Left ventricle myocardium inferior (tissue), 1 donor: Measurements from ENCODE around the gene TTLL12. TPM values are rescaled to one million over a fixed set of nuclear protein-coding genes. Genes with fewer than 3 reads are reported as not detected.

Experiments
- DNase-seq: peaks from one replicate; pipeline ENCODE4 v3.0.0-alpha.2; 2020
- H3K27ac ChIP-seq: fragments of 200-600 bp; replicated peaks from 2 replicates; pipeline ENCODE4 v1.8.0; 2021
- H3K27me3 ChIP-seq: fragments of 200-600 bp; 2 replicates; pipeline ENCODE4 v1.8.0; 2021; ENCODE audit warnings: low read depth
- H3K36me3 ChIP-seq: fragments of 200-600 bp; 2 replicates; pipeline ENCODE4 v1.8.0; 2021
- H3K4me1 ChIP-seq: fragments of 200-600 bp; 2 replicates; pipeline ENCODE4 v1.8.0; 2021
- H3K4me3 ChIP-seq: fragments of 200-600 bp; 2 replicates; pipeline ENCODE4 v1.8.0; 2021; ENCODE audit warnings: mild to moderate bottlenecking, moderate library complexity
- H3K9me3 ChIP-seq: fragments of 200-600 bp; replicated peaks from 2 replicates; pipeline ENCODE4 v1.8.0; 2021
- intact Hi-C: fragments of 100-400 bp; cut with micrococcal nuclease; formaldehyde crosslinking; loops from one replicate; pipeline ENCODE4 v1.11.0; 2022
- total RNA-seq: library from RNA; stranded (reverse); fragmentation: NEBNext Ultra II Directional; extraction: Animal tissue kit (Norgen Biotek cat#: 25700); gene quantifications from one replicate; pipeline ENCODE4 v1.2.1, GENCODE V29; 2021
- TF ChIP-seq, protein P1 (sequence below): fragments of 200-600 bp; IDR thresholded peaks from 2 replicates; pipeline ENCODE4 v1.8.0; 2021; ENCODE audit warnings: antibody characterized with exemption, mild to moderate bottlenecking, borderline replicate concordance
- donor health status: DM: no; HTN: yes; CAD: no; lungs with severe emphysema.

TTLL12 gene
- total RNA-seq, 1 donor from 2014 or later, result 12.6 TPM

DNA sequence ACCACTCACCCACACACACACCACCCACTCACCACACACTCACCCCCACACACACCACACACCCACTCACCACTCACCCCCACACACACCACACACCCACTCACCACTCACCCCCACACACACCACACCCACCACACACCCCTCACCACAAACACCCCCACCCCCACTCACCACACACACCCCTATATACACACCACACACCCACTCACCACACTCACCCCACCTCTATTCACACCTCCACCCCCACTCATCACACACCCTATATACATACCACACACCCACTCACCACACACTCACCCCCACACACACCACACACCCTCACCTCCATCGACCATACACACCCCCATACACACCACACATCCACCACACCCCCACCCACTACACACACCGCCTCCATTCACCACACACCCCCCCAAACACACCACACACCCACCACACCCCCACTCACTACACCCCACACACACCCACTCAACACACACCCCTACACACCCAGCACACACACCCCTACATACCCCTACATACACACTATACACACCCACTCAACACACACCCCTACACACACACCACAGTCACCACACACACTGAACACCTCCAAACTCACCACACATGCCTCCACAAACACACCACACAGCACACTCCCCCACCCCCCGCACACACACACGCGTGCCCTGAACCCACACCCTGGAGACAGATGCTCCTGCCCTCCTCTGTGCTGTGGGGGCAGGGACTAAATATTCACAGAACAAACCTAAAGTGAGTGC, 19.0 kb upstream of the TTLL12 start:
- Histone ChIP-seq H3K4me1 (peaks cover 5% of the 10 kb centered on the region), H3K27ac (no peak overlapping the region), H3K9me3 (no peaks in the 10 kb centered on the region), H3K36me3 (no peaks in the 10 kb centered on the region), H3K4me3 (no peak overlapping the region), H3K27me3 (peaks cover 4% of the 10 kb centered on the region)
- no peak for DNase-seq
- intact Hi-C loops, result no loop called here
- TF ChIP-seq, protein P1, sequence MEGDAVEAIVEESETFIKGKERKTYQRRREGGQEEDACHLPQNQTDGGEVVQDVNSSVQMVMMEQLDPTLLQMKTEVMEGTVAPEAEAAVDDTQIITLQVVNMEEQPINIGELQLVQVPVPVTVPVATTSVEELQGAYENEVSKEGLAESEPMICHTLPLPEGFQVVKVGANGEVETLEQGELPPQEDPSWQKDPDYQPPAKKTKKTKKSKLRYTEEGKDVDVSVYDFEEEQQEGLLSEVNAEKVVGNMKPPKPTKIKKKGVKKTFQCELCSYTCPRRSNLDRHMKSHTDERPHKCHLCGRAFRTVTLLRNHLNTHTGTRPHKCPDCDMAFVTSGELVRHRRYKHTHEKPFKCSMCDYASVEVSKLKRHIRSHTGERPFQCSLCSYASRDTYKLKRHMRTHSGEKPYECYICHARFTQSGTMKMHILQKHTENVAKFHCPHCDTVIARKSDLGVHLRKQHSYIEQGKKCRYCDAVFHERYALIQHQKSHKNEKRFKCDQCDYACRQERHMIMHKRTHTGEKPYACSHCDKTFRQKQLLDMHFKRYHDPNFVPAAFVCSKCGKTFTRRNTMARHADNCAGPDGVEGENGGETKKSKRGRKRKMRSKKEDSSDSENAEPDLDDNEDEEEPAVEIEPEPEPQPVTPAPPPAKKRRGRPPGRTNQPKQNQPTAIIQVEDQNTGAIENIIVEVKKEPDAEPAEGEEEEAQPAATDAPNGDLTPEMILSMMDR, result no peak

DNA sequence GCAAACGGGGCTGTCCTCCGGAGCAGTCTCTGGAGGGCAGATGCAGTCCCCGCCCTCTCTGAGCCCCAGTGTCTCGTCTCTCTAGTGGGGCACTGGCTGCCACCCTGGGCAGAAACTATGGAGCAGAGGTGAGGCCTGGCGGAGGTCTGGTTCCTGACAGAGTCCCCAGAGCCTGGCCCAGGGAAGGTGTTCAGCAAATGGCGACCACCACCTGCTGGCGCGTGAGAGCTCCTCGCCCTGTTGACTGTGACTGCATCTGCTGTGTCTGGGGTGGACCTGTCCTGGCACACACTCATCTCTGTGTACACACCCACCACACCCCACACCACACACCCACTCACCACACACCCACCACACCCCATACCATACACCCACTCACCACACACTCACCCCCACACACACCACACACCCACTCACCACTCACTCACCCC, 18.3 kb upstream of the TTLL12 start:
- Histone ChIP-seq H3K4me3 (no peak overlapping the region), H3K27ac (no peak overlapping the region), H3K36me3 (no peaks in the 10 kb centered on the region), H3K27me3 (peaks cover 8% of the 10 kb centered on the region), H3K9me3 (no peaks in the 10 kb centered on the region), H3K4me1 (peaks cover 5% of the 10 kb centered on the region)
- TF ChIP-seq, protein P1, result no peak
- intact Hi-C loops, result no loop called here
- no peak for DNase-seq

DNA sequence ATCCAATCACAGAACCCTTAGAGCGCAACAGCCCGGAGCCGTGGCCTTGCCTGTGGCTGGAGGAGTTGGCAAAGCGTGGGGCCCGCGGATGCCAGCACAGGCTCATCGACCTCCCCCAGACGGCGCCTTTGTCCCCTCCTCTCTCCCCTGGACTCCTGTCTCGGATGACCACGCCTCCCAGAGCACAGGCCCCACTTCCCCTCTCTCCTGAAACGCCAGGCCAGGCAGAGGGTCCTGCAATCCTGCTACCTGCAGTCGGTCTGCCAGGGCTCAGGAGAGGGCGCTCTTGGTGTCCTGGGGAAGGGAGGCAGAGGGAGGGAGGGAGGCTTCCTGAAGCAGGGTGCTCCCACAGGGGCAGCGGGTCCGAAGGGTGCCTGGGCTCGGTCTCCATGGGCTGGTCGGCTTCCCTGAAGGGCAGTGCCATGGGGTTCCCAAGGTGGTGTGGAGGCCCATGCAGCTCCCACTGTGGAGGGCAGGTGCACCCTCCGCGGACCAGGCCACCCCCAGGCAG, 16.6 kb upstream of the TTLL12 start:
- intact Hi-C loops, result no loop called here
- H3K4me3 ChIP-seq, result no peak overlapping the region
- H3K27me3 ChIP-seq, result peaks cover 18% of the 10 kb centered on the region
- no peak for DNase-seq
- TF ChIP-seq, protein P1, result no peak
- peaks cover 5% of the 10 kb centered on the region for H3K4me1 ChIP-seq
- H3K9me3 ChIP-seq, result no peaks in the 10 kb centered on the region
- H3K27ac ChIP-seq, result no peak overlapping the region
- no peaks in the 10 kb centered on the region for H3K36me3 ChIP-seq

DNA sequence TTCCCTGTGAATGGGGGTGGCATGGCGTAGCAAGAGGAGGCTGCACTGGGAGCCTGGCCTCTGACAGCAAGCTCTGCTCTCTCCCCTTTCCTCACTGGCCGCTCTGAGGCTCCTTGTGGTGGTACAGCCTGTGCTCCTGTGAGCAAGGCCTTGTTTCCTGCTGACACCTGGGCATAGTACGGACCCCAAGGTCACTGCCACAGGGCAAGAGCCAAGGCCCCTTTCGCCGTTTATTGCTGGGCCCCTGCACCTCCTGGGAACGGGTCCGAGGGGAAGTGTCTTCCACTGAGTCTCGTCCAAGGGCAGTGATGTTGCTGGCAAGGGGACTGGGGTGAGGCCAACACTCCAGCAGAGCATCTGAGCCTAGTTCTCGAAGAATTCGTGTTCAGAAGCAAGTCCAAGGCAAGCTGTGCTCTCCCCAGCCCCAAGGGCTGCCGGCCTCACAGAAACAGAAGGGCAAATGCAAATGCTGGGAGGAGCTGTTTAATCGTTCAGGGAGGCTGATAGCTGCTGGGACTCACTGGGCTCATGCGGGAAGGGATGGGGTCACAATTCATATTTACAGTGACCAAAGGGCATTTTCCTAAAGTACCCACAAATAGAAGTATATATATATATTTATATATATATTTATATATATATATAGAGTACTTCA, 15.9 kb upstream of the TTLL12 start:
- peaks cover 5% of the 10 kb centered on the region for H3K4me1 ChIP-seq
- no peaks in the 10 kb centered on the region for H3K9me3 ChIP-seq
- intact Hi-C loops, result no loop called here
- H3K27me3 ChIP-seq, result peaks cover 23% of the 10 kb centered on the region
- DNase-seq, result no peak
- TF ChIP-seq, protein P1, result no peak
- no peaks in the 10 kb centered on the region for H3K36me3 ChIP-seq
- no peak overlapping the region for H3K4me3 ChIP-seq
- no peak overlapping the region for H3K27ac ChIP-seq

DNA sequence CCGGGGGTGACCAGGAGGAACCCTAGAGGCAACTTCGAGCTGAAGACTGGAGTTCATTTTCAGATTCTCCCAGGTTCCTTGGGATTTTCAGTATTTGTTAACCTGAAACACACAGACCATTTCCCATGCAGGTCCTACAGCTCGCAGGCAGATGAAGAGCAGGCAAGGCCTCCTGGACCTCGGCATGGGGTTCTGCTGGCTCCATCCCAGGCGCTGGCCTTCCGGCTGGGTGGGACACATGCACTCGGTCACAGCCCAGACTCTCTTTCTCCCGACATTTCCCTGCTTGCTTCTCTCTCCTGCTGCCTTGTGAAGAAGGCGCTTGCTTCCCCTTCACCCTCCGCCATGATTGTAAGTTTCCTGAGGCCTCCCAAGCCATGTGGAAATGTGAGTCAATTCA, 15.4 kb upstream of the TTLL12 start:
- H3K27me3 ChIP-seq, result peaks cover 19% of the 10 kb centered on the region
- DNase-seq, result no peak

More for the DNA sequence above, 15.4 kb upstream of the TTLL12 start:
- Histone ChIP-seq H3K9me3 (no peaks in the 10 kb centered on the region), H3K4me1 (peaks cover 9% of the 10 kb centered on the region), H3K4me3 (no peak overlapping the region), H3K36me3 (no peaks in the 10 kb centered on the region), H3K27ac (no peak overlapping the region)
- TF ChIP-seq, protein P1, result no peak
- intact Hi-C loops, result no loop called here
